HG02884 (cell line): Measurements from ENCODE around the gene DLG2.

Experiments used
- ATAC-seq: cut with Tn5 transposase; IDR thresholded peaks from one replicate; pipeline ENCODE4 v1.9.1; 2021; ENCODE audit warnings: mild to moderate bottlenecking, moderate library complexity; ENCODE audit not compliant: unreplicated experiment

Gene DLG2

DNA sequence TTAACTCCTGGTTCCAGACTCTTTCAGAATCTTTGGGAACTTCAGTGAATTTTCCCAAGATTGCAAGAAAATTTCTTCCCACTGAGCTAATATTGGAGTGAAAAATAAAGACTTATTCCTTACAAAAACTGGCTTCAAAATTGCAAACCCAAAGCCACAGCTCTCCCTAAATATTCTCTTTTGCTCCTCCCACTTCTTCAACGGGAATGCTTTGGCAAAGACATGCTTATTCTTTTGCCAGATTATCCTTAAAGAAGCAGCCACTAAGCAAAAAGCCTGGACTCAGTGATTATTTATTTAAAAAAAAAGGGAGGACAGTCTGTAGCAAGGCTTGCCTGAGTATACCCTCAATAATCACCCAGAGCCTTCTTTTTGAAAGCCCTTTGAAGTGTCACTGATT lies 1438.6 kb downstream of the DLG2 start:
- ATAC-seq, result no peak

DNA sequence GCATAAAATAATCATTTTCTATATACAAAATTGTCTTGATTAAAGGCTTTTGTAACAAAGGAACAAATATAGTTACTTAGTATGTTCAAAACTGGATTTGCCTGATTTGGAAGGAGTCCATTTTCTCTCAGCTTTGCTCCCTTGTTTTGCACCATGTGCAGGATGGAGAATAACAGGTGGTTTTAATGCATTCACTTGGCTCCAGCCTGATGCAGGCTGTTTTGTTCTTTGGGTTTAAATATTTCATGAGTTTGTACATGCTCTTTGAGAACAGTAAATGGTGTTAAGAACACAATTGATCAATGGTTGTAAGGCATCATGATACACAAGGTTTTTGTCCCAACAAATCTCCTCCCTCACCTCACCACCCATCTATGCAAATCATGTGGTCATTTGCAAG lies 1454.1 kb downstream of the DLG2 start:
- ATAC-seq, result no peak

DNA sequence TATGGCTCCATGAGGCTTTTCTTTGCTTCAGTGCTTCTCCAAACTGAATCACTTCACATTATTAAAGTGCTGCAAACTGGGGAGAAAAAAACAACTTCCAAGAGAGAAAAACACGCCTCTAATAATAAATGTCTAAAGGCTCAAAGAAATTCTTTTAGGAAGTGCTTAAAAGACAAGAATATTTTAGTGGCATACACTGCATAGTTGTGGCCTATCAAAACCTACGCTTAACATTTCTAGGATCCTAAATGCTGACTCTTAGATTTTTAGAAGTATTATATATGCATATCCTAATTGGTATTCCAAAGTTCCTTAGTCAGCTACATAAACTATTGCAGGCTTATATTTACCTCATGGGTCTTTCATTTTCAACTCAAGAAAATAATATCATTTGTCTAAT lies 1462.0 kb downstream of the DLG2 start:
- no peak for ATAC-seq

DNA sequence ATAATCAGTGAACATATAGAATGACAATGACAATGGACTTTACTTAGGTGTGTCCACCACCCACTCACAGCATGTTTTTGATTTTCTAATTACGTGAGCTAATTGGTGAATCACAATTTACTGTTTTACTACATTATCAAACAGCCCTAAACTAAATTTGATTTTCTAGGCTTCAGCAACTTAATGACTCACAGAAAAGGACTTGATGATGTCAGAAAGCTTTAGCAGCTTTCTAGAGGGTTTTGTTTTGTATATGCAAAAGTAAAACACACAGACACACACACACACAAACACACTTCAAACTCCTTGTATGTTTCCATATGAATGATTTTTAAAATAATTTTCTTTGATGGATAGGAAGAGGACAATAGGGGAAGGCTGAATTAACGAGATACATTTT lies 1462.4 kb downstream of the DLG2 start:
- no peak for ATAC-seq

GRCh38 chr11:84163116-84163515 lies 1464.0 kb downstream of the DLG2 start:
- no peak for ATAC-seq

DNA sequence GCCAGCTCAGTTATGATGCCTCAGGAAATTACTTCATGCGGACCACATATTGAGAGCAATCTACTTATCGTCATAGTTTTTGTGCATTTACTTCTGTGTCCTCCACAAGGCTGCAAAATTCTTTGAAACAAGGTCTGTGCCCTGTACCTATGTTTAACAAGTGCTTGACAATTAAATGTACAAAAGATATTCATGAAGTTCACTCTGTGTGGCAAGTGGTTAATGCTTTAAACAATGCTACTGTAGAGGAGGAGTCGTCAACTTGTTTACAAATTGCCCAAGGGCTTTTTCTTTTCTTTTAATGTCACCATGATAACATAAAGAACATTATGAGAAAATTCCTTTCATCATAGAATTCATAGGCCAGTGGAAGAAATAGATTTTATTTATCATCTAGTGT lies 1469.5 kb downstream of the DLG2 start:
- no peak for ATAC-seq

GRCh38 chr11:84146826-84147225 lies 1480.3 kb downstream of the DLG2 start:
- no peak for ATAC-seq

DNA sequence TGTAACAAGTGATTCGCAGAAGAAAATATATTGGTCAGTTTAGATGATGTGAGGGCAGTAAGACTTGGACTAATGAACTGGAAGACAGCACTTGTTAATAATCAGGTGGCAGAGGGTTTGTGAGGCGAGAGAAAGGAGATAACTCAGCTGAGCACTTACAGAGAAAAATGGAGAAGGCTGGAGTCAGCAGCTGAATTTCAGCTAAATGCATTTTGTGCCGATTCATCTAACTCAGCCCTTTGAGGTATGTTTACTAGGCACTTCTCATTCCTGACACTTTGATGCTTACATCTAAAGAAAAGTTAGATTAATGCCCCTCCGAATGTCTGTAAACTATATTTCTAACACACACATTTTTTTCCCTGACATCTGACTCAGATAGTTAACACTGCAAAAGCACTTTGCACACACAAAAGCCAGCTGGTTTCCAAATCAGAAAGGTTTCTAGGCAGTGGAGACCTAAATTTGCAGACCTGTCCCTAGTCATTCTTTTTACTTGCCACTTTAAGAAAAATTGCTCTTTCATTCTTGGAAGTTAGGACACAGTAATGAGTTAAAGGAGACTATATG lies 1481.4 kb downstream of the DLG2 start:
- no peak for ATAC-seq

- no peak for ATAC-seq
Observed at GRCh38 chr11:84144531-84144930, 1482.6 kb downstream of the DLG2 start.

- no peak for ATAC-seq
Observed at GRCh38 chr11:84142411-84142810, 1484.7 kb downstream of the DLG2 start.

DNA sequence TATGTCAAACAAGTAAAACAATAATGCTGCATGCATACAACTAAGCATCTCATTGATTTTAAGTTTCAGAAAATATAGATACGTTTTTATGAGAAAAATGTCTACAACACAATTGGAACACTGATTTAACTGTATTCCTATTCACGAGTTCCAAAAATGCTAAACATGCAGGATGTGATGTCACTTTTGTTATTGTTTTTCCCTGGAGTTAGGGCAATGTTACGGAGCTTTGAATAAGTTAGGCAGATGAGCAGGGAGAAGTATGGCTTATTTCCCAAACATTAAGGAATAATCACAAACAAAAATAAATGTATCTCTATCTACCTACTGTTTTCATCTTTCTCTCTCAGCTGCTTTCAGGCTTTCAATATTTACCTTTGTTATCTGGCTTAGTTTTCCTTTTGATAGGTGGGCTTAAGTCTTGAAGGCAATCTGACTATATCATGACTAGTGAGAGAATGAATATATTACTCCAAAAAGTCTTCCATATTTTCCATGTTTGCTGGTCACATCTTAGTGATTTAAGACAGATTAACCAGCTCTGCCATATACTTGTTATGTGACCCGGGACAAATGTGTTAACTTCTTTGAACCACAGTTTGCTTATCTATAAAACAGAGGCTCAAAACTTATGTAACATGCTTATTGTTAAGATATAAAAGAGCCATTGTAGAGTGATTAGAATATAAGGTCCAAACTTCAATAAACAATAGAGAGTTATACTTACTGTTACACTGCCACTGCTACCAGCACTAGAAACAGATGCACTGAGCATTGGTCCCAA lies 1486.6 kb downstream of the DLG2 start:
- no peak for ATAC-seq

DNA sequence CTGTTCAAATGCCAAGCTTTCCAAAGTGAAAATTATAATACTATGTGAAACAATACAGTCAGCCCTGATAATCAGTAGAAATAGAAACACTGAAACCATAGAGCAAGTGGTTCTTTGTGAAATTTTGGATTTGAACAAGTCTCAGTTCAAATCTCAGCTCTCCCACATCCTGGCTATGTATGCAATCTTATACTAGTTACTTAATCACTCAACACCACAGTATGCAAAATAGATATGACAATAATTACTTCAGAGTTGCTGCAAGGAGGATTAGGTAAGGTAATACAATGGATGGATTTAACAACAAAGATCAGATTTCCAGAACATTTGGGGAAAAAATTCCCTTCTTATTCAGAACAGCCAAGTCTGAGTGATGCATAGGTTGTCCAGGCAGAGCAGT lies 1489.2 kb downstream of the DLG2 start:
- no peak for ATAC-seq

GRCh38 chr11:84137505-84137904 lies 1489.6 kb downstream of the DLG2 start:
- ATAC-seq, result no peak

DNA sequence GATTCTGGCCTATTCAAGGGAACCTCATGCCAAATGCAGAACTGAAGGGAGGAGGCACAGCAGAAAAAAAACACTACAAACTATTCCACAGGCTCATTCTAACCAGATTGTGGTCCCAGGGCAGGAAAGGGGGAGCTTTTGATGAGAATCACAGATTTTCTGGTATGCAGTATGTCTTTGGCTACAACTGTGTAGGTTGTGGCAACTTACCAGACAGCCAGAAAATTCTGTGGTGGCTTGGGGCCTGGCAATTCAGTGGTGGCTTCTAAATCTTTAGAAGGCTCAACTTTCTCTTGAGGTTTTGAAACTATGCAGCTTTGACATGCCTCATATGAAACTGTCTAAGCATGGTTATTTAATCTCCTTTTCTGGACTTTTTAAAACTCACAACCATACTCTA lies 1490.2 kb downstream of the DLG2 start:
- no peak for ATAC-seq

- no peak for ATAC-seq
Observed at GRCh38 chr11:84130646-84131427, 1496.3 kb downstream of the DLG2 start.

- no peak for ATAC-seq
Observed at GRCh38 chr11:84129961-84130576, 1497.1 kb downstream of the DLG2 start.

DNA sequence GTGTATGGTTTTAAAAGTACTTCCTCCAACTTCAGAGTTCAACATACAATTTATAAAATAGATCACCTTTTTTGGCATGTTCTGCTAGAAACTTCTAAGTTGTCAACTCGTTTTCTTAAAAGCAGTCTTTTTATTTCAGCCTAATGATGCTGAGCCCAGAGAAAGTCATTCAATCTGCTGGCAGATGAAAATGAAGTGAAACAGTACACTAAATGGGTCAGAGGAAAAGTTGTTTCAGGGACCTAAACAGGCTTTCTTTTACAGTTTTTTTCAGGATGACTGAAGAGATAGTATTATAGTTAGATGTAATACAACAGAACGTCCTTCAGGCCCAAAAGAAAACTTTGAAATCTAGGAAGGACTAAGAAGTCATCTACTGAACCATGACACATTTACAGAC lies 1498.3 kb downstream of the DLG2 start:
- ATAC-seq, result no peak

DNA sequence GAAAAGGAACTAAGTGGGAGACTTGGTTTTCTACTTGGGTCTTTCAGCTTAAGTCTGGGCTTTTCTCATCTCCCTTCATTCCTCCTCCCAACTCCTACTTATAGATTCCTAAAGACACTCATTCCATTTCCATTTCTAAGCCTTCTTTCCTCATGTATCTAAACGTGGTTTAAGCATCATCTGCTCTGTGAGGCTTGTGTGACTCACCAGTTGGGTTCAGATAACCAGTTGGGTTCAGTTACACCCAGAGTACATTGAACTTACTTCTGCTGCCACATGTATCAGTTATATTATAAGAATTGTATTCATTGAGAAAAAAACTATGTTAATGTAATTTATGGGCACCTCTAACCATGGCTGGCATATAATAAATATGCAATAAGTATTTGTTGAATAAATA lies 1509.8 kb downstream of the DLG2 start:
- ATAC-seq, result no peak

- no peak for ATAC-seq
Observed at GRCh38 chr11:84106541-84106940, 1520.6 kb downstream of the DLG2 start.

GRCh38 chr11:84105148-84105547 lies 1522.0 kb downstream of the DLG2 start:
- ATAC-seq, result no peak

GRCh38 chr11:84103096-84103495 lies 1524.0 kb downstream of the DLG2 start:
- no peak for ATAC-seq

- no peak for ATAC-seq
Observed at GRCh38 chr11:84097186-84097585, 1530.0 kb downstream of the DLG2 start.
